HS-27A (cell line): ENCODE results near the gene G6PC2.
"Not testable (repeated sequence)": the region's sequence is repeated elsewhere in the genome, so short reads cannot be mapped to it uniquely, and the experiment has no call there.

ENCODE experiments used
- DNase-seq: peaks from one replicate; pipeline ENCODE4 v3.0.0-alpha.2; 2012; ENCODE audit warnings: low read depth, missing footprints

The G6PC2 gene, protein sequence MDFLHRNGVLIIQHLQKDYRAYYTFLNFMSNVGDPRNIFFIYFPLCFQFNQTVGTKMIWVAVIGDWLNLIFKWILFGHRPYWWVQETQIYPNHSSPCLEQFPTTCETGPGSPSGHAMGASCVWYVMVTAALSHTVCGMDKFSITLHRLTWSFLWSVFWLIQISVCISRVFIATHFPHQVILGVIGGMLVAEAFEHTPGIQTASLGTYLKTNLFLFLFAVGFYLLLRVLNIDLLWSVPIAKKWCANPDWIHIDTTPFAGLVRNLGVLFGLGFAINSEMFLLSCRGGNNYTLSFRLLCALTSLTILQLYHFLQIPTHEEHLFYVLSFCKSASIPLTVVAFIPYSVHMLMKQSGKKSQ

GRCh38 chr2:168901003-168901402 lies at the start of gene G6PC2:
TSS of gene G6PC2 (plus strand) at chr2:168901291. CDS start at chr2:168901332, 41 bp downstream.
- DNase-seq, result no peak

DNA sequence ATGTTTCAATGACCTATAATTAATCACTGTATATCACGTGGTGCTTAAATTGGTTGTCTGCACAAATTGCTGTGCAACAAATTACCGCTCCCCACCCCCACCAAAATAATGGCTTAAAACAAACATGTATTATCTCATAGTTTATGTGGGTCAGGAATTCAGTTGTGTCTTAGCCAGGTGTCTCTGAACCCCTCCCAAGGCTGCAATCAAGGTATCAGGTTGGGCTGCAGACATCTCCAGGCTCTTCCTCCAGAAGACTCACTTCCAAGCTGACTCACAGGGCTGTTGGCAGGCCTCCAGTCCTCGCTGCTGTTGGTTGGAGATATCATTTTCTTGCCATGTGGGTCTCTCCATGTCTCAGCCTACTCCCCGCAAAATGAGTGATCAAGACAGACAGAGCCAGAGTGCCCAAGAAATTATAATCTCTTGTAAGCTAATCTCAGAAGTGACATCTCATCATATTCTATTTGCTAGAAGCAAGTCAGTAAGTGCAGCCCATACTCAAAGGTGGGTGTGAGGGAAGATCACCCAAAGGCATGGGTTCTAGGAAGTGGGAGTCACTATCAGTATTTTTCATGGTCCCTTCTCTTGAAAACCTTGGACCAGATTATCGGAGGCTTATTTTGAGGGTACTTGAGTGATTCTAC lies 49.3 kb upstream of the G6PC2 start:
- peak; percentile 29 for DNase-seq

GRCh38 chr2:168852481-168852880 lies 48.6 kb upstream of the G6PC2 start:
- no peak for DNase-seq

GRCh38 chr2:168853471-168853870 lies 47.6 kb upstream of the G6PC2 start:
- DNase-seq, result no peak

GRCh38 chr2:168854651-168855050 lies 46.4 kb upstream of the G6PC2 start:
- no peak for DNase-seq

- no peak for DNase-seq
These were observed 45.5 kb upstream of the G6PC2 start for GRCh38 chr2:168855601-168856000.

DNA sequence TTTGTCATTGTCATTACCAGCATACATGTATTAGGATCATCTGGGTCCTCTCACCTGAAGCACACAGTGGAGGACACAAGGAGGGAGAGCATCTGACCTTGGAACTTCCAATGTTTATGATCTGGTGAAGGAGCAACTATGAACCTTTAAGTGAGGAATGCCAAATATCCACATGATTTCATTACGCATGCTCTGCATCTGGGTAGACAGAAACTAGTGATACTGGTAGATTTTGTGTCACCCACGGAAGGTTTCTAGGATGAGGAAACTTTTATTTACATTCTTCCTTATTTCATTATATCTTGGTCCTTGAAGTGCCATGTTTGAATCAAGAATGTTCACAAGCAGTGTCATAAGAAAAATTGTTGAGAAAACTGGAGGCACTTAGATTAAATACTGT lies 42.9 kb upstream of the G6PC2 start:
- no peak for DNase-seq

DNA sequence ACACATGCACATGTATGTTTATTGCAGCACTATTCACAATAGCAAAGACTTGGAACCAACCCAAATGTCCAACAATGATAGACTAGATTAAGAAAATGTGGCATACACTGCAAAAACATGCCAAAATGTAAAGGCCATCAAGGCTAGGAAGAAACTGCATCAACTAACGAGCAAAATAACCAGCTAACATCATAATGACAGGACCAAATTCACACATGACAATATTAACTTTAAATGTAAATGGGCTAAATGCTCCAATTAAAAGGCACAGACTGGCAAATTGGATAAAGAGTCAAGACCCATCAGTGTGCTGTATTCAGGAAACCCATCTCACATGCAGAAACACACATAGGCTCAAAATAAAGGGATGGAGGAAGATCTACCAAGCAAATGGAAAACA lies 33.9 kb upstream of the G6PC2 start:
- DNase-seq, result not testable (repeated sequence)

DNA sequence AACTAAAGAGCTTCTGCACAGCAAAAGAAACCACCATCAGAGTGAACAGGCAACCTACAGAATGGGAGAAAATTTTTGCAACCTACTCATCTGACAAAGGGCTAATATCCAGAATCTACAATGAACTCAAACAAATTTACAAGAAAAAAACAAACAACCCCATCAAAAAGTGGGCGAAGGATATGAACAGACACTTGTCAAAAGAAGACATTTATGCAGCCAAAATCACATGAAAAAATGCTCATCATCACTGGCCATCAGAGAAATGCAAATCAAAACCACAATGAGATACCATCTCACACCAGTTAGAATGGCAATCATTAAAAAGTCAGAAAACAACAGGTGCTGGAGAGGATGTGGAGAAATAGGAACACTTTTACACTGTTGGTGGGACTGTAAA lies 30.7 kb upstream of the G6PC2 start:
- DNase-seq, result not testable (repeated sequence)

- DNase-seq, result not testable (repeated sequence)
These were observed 30.3 kb upstream of the G6PC2 start for GRCh38 chr2:168870824-168871223.

DNA sequence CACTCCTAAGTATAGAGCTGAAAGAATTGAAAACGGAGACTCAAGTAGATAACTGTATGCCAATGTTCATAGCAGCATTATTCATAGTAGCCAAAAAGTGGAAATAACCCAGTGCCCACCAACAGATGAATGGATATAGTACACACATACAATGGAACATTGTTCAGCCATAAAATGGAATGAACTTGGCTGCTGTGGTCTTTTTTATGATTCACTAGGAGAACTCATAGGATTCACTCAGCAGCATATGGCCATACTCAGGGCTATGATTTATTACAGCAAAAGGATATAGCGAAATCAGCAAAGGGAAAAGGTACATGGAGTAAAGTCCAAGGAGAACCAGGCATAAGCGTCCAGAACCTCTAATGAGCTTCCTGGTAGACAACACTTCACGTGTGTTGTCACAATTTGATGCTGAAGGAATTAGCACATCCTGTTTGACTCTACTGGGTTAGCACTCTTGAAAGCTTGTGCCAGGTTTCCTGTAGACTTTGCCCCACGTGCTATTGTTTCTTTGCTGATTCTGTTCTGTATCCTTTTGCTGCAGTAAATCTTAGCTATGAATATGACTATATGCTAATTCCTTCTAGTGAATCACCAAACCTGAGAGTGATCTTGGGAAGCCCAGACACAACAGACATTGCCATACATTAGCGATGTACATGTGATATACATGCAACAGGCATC lies 26.6 kb upstream of the G6PC2 start:
- DNase-seq, result no peak

DNA sequence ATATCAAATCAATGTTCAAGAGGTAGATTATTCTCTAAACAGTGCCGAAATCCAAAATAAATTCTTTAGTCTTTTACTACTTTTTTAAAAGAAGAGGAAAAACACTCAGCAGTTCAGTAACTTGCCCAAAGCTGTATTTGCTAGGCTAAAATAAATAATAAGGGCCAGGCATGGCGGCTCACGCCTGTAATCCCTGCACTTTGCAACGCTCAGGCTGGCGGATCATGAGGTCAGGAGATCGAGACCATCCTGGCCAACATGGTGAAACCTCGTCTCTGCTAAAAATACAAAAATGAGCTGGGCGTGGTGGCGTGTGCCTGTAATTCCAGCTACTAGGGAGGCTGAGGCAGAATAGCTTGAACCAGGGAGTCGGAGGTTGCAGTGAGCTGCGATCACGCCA lies 18.9 kb upstream of the G6PC2 start:
- DNase-seq, result not testable (repeated sequence)

- no peak for DNase-seq
These were observed 16.1 kb upstream of the G6PC2 start for GRCh38 chr2:168884975-168885374.

GRCh38 chr2:168889635-168890005 lies 11.5 kb upstream of the G6PC2 start:
- DNase-seq, result no peak

- DNase-seq, result peak; percentile 75
These were observed 10.9 kb upstream of the G6PC2 start, which contains the start of gene SPC25 for GRCh38 chr2:168890006-168890782. TSS of gene SPC25 (minus strand) at chr2:168890430. CDS start at chr2:168889519, 911 bp downstream.

DNA sequence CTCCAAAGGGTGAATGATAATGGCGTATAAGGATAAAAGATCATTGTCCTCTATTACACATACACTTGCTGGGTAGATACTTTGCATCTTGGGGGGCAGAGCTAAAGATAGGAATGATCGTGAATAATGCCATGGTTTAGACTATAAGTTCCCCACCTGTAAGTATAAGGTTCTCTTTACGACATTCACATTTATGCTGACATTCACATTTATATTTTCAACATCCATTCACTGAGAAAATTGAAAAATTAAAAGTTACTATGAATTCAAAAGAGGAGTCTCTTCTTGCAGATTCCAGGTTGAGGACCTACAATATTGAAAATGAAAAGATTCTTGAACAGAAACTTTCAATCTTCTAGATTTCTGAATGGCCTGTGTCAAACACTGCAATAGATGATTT lies 8.8 kb upstream of the G6PC2 start:
- DNase-seq, result no peak

GRCh38 chr2:168894101-168894500 lies 7.0 kb upstream of the G6PC2 start:
- DNase-seq, result no peak

DNA sequence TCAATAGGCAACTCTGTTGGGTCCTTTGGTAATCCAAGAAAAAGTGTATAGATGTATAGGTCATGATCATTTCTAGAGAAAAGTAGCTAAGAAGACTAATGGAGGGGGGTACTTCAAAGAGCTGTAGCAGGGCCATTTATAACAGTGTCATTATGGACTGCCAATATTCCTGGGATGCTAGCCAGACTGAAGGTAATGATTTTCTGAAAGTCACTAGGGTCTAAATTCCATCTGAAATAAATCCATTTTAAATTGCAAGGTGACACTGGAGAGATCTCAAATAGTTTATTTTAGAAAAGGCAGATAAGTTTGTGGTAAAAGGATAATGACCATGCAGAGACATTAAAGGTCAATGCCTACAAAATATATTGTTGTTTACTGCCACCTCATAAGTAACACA lies 6.4 kb upstream of the G6PC2 start:
- no peak for DNase-seq

GRCh38 chr2:168895771-168896170 lies 5.3 kb upstream of the G6PC2 start:
- no peak for DNase-seq

DNA sequence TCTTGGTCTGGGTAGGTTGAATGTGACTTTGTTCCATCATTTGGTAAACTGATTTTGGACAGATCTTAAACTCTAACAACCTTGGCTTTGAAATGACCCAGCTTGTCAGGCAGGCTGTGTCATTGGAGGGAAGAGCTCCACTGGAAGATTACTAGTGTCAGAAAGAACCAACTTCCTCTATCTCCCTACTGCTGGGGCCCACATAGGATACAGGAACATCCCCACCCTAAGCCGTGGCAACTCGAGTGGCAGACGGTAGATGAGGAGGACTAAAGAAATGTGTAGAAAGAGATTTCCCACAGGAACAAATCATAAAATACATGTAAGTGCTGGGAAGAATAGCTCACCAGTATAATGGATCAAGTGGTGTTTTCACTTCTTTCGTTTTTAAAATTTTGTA lies 4.3 kb upstream of the G6PC2 start:
- no peak for DNase-seq

- DNase-seq, result no peak
These were observed 3.6 kb upstream of the G6PC2 start for GRCh38 chr2:168897449-168897848.

DNA sequence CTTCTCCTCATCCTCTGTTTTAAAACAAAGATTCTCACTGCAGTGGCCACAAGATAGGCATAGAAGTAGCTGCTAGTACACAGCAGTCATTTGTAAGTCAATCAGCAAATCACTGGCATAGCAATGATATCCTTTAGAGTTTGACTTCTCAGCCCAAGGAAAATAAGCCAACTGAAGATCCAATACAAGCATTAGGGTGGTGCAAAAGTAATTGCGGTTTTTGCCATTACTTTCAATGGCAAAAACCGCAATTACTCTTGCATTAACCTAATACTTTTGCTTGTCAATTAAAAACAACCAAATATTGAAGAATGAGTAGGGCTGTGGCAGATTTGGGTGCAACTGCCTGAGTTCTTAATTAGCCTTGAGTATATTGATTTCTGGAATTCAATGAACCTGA lies 2.8 kb downstream of the G6PC2 start:
- DNase-seq, result no peak
